Smooth muscle cell (in vitro differentiated cells): ENCODE results near the gene ZNF668. TPM values are rescaled to one million over a fixed set of nuclear protein-coding genes. Genes with fewer than 3 reads are reported as not detected.

Source experiments
- DNase-seq: peaks from one replicate; lab custom pipeline; 2025; ENCODE audit not compliant: unreplicated experiment; lab: John Stamatoyannopoulos, UW
- H2AFZ ChIP-seq: fragments of 200-600 bp; sonication (generic); 2 replicates; pipeline ENCODE4 v1.6.0; 2016; ENCODE audit warnings: antibody characterized with exemption, low read depth, mild to moderate bottlenecking
- H3F3A ChIP-seq: fragments of 200-600 bp; sonication (generic); 2 replicates; pipeline ENCODE4 v1.6.0; 2017; ENCODE audit warnings: antibody characterized with exemption, low read depth
- H3K27ac ChIP-seq: fragments of 200-600 bp; sonication (generic); 2 replicates; pipeline ENCODE4 v1.5.1; 2016; ENCODE audit warnings: low read depth, mild to moderate bottlenecking
- H3K27me3 ChIP-seq: fragments of 200-600 bp; sonication (generic); 2 replicates; pipeline ENCODE4 v1.6.1; 2016; ENCODE audit warnings: low read depth, mild to moderate bottlenecking
- H3K36me3 ChIP-seq: fragments of 200-600 bp; sonication (generic); 2 replicates; pipeline ENCODE4 v1.5.1; 2016; ENCODE audit warnings: low read depth
- H3K4me1 ChIP-seq: fragments of 200-600 bp; sonication (generic); 2 replicates; pipeline ENCODE4 v1.5.1; 2016; ENCODE audit warnings: low read depth
- H3K4me2 ChIP-seq: fragments of 200-600 bp; sonication (generic); 2 replicates; pipeline ENCODE4 v1.6.0; 2016; ENCODE audit warnings: mild to moderate bottlenecking
- H3K4me3 ChIP-seq: fragments of 200-600 bp; sonication (generic); 2 replicates; pipeline ENCODE4 v1.5.1; 2016; ENCODE audit warnings: mild to moderate bottlenecking
- H3K79me2 ChIP-seq: fragments of 200-600 bp; sonication (generic); 2 replicates; pipeline ENCODE4 v1.6.0; 2016; ENCODE audit warnings: low read depth, mild to moderate bottlenecking
- H3K9ac ChIP-seq: fragments of 200-600 bp; sonication (generic); 2 replicates; pipeline ENCODE4 v1.6.0; 2016; ENCODE audit warnings: low read depth
- H3K9me3 ChIP-seq: fragments of 200-600 bp; sonication (generic); replicated peaks from 2 replicates; pipeline ENCODE4 v1.5.1; 2016; ENCODE audit warnings: low read depth
- H4K20me1 ChIP-seq: fragments of 200-600 bp; sonication (generic); 2 replicates; pipeline ENCODE4 v1.6.0; 2016; ENCODE audit warnings: low read depth
- WGBS: methylation state at CpG from one replicate; pipeline ENCODE4 v1.1.7; 2016; ENCODE audit warnings: low lambda C conversion rate; 5-methylcytosine and 5-hydroxymethylcytosine counted together
- polyA plus RNA-seq: library from polyadenylated mRNA; unstranded; fragments of >200 nt; fragmentation: Nextera tagmentation; extraction: Ambion mirVana; gene quantifications from 2 replicates; pipeline ENCODE4 v1.2.1, GENCODE V29; 2016
- total RNA-seq: library from RNA; depleted of rRNA; stranded (reverse); fragments of >200 nt; gene quantifications from 2 replicates; pipeline ENCODE4 v1.2.3, GENCODE V29; 2014
- TF ChIP-seq, protein P1 (sequence below): fragments of 200-600 bp; sonication (generic); IDR thresholded peaks from 2 replicates; pipeline ENCODE4 v1.5.1; 2017; ENCODE audit warnings: borderline replicate concordance, mild to moderate bottlenecking, antibody characterized with exemption; ENCODE audit not compliant: insufficient read depth, poor library complexity, severe bottlenecking

ZNF668 gene
- total and polyA plus RNA-seq, 2 experiments from 2014 or later, result 7.3 to 20.1 TPM

DNA sequence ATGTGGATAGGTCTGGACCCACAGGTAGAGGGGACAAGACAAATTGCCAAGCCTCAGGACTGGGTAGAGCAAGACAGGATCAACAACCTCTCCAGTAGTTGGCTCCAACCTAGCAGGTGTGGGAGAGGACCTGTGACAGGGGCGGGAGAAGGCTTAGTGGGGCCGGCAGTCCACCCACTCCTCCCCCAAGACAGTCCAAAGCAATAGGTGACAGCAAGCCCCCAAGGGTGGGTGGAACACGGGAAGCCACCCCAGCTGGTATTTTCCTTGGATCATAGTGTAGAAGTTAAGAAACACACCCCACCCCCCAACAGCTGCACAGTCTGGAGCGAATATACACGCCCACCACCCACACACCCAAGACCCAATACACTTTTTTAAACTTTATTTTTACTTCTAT is 44.8 kb downstream of the ZNF668 start:
- DNase-seq, result no peak
- 90% methylated on average over 5 of the region's 5 CpGs for WGBS
- TF ChIP-seq, protein P1, sequence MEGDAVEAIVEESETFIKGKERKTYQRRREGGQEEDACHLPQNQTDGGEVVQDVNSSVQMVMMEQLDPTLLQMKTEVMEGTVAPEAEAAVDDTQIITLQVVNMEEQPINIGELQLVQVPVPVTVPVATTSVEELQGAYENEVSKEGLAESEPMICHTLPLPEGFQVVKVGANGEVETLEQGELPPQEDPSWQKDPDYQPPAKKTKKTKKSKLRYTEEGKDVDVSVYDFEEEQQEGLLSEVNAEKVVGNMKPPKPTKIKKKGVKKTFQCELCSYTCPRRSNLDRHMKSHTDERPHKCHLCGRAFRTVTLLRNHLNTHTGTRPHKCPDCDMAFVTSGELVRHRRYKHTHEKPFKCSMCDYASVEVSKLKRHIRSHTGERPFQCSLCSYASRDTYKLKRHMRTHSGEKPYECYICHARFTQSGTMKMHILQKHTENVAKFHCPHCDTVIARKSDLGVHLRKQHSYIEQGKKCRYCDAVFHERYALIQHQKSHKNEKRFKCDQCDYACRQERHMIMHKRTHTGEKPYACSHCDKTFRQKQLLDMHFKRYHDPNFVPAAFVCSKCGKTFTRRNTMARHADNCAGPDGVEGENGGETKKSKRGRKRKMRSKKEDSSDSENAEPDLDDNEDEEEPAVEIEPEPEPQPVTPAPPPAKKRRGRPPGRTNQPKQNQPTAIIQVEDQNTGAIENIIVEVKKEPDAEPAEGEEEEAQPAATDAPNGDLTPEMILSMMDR, result no peak
- Histone ChIP-seq H3K27me3 (no peaks in the 10 kb centered on the region), H3K4me3 (no peak overlapping the region), H3K4me1 (no peaks in the 10 kb centered on the region), H3K9me3 (no peaks in the 10 kb centered on the region), H2AFZ (no peak overlapping the region), H4K20me1 (peaks cover 1% of the 10 kb centered on the region), H3K27ac (no peak overlapping the region), H3K9ac (no peak overlapping the region), H3F3A (no peaks in the 10 kb centered on the region), H3K4me2 (no peak overlapping the region), H3K36me3 (no peaks in the 10 kb centered on the region), H3K79me2 (peaks cover under 1% of the 10 kb centered on the region)

DNA sequence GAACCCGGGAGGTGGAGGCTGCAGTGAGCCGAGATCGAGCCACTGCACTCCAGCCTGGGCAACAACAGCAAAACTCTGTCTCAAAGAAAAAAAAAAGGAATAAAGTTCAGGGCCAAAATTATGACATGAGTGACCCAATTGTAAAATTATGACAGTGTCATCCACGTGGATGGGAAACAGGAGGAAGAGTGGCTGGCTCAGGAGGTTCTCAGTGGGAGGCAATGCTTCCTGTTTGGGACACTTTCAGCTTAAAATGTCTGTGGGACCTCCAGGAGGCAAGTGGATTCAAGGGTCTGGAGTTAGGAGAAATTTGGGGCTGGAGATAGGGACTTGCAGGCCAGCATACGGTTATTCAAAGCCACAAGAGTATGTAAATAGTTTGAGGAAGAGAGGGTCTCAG is 48.7 kb downstream of the ZNF668 start:
- no peaks in the 10 kb centered on the region for H3K36me3 ChIP-seq
- H3K4me1 ChIP-seq, result no peaks in the 10 kb centered on the region
- no peaks in the 10 kb centered on the region for H3K9me3 ChIP-seq
- H3K4me2 ChIP-seq, result no peak overlapping the region
- H3F3A ChIP-seq, result no peaks in the 10 kb centered on the region
- no peak overlapping the region for H3K27ac ChIP-seq
- H2AFZ ChIP-seq, result no peak overlapping the region
- H3K4me3 ChIP-seq, result no peak overlapping the region
- H3K79me2 ChIP-seq, result no peaks in the 10 kb centered on the region
- no peak overlapping the region for H3K9ac ChIP-seq
- TF ChIP-seq, protein P1, result no peak
- no peaks in the 10 kb centered on the region for H4K20me1 ChIP-seq
- DNase-seq, result no peak
- WGBS, result 87% methylated on average over 5 of the region's 5 CpGs
- no peaks in the 10 kb centered on the region for H3K27me3 ChIP-seq

GRCh38 chr16:31023627-31024226 is 50.3 kb downstream of the ZNF668 start:
- no peak overlapping the region for H3K9ac ChIP-seq
- TF ChIP-seq, protein P1, result no peak
- no peaks in the 10 kb centered on the region for H4K20me1 ChIP-seq
- H3K36me3 ChIP-seq, result no peaks in the 10 kb centered on the region
- H3K4me1 ChIP-seq, result no peaks in the 10 kb centered on the region
- 94% methylated on average over 6 of the region's 6 CpGs for WGBS
- no peaks in the 10 kb centered on the region for H3K9me3 ChIP-seq
- no peak overlapping the region for H2AFZ ChIP-seq
- H3K79me2 ChIP-seq, result no peaks in the 10 kb centered on the region
- no peak overlapping the region for H3K4me2 ChIP-seq
- DNase-seq, result no peak
- no peaks in the 10 kb centered on the region for H3F3A ChIP-seq
- no peaks in the 10 kb centered on the region for H3K27me3 ChIP-seq
- no peak overlapping the region for H3K4me3 ChIP-seq
- H3K27ac ChIP-seq, result no peak overlapping the region

GRCh38 chr16:31023252-31023602 is 50.8 kb downstream of the ZNF668 start:
- Histone ChIP-seq H3F3A (no peaks in the 10 kb centered on the region), H3K27ac (no peak overlapping the region), H3K4me2 (no peak overlapping the region), H3K4me3 (no peak overlapping the region), H3K9me3 (no peaks in the 10 kb centered on the region), H3K9ac (no peak overlapping the region), H3K36me3 (no peaks in the 10 kb centered on the region), H3K27me3 (no peaks in the 10 kb centered on the region), H3K79me2 (no peaks in the 10 kb centered on the region), H2AFZ (no peak overlapping the region), H3K4me1 (no peaks in the 10 kb centered on the region), H4K20me1 (no peaks in the 10 kb centered on the region)
- no peak for DNase-seq
- TF ChIP-seq, protein P1, result no peak
- 94% methylated on average over 4 of the region's 4 CpGs for WGBS
